HG03139 (cell line): Measurements from ENCODE around the gene TLCD5.

Source experiments
- ATAC-seq: cut with Tn5 transposase; IDR thresholded peaks from one replicate; pipeline ENCODE4 v1.9.1; 2021; ENCODE audit not compliant: unreplicated experiment

TLCD5 gene

GRCh38 chr11:120307476-120307875, 17.6 kb upstream of the TLCD5 start:
- ATAC-seq = no peak

- no peak for ATAC-seq
Observed at GRCh38 chr11:120308081-120308480, 17.0 kb upstream of the TLCD5 start.

GRCh38 chr11:120310870-120311269, 14.2 kb upstream of the TLCD5 start:
- ATAC-seq = no peak

GRCh38 chr11:120314861-120315260, 10.2 kb upstream of the TLCD5 start:
- no peak for ATAC-seq

GRCh38 chr11:120316880-120317688, 8.0 kb upstream of the TLCD5 start:
- no peak for ATAC-seq

GRCh38 chr11:120317689-120318480, 7.2 kb upstream of the TLCD5 start:
- ATAC-seq = no peak

- no peak for ATAC-seq
Observed at GRCh38 chr11:120318906-120319305, 6.2 kb upstream of the TLCD5 start.

- ATAC-seq = no peak
Observed at GRCh38 chr11:120326228-120326627, 1.1 kb downstream of the TLCD5 start.

- no peak for ATAC-seq
Observed at GRCh38 chr11:120326845-120327281, 1.8 kb downstream of the TLCD5 start.

- ATAC-seq = no peak
Observed at GRCh38 chr11:120327311-120327710, 2.2 kb downstream of the TLCD5 start.

- no peak for ATAC-seq
Observed at GRCh38 chr11:120329556-120329955, 4.5 kb downstream of the TLCD5 start.

GRCh38 chr11:120330045-120330444, 4.9 kb downstream of the TLCD5 start:
- ATAC-seq = no peak

- ATAC-seq = no peak
Observed at GRCh38 chr11:120331301-120331996, 6.3 kb downstream of the TLCD5 start.

- no peak for ATAC-seq
Observed at GRCh38 chr11:120332822-120333716, 8.0 kb downstream of the TLCD5 start.

- ATAC-seq = no peak
Observed at GRCh38 chr11:120333801-120334200, 8.7 kb downstream of the TLCD5 start.

- no peak for ATAC-seq
Observed at GRCh38 chr11:120334332-120334731, 9.2 kb downstream of the TLCD5 start.

GRCh38 chr11:120334894-120335462, 9.9 kb downstream of the TLCD5 start:
- no peak for ATAC-seq

- peak; percentile 25 for ATAC-seq
Observed at GRCh38 chr11:120335556-120335907, 10.4 kb downstream of the TLCD5 start.

- peak; percentile 41 for ATAC-seq
Observed at GRCh38 chr11:120335908-120336640, 11.0 kb downstream of the TLCD5 start, which contains the start of gene ARHGEF12. Gene ARHGEF12 (plus strand): TSS chr11:120336413. CDS start chr11:120337244, 831 bp downstream.
